C4-2B (cell line): ENCODE measurements around the gene AUTS2.

Experiments used
- CTCF ChIP-seq: fragments of 450-650 bp; conservative IDR thresholded peaks from 2 replicates; pipeline ENCODE4 v1.5.1; 2017; ENCODE audit warnings: mild to moderate bottlenecking
- ZFX ChIP-seq: fragments of 450-650 bp; IDR thresholded peaks from 2 replicates; pipeline ENCODE4 v1.6.1; 2017

- TF ChIP-seq CTCF (no peak), ZFX (no peak)
These were observed 21.4 kb downstream of the AUTS2 start for GRCh38 chr7:69619635-69620034.
